H4 (cell line): ENCODE measurements around the gene MUC3A. TPM values are rescaled to one million over a fixed set of nuclear protein-coding genes. Genes with fewer than 3 reads are reported as not detected.
"Not testable (repeated sequence)": the region's sequence is repeated elsewhere in the genome, so short reads cannot be mapped to it uniquely, and the experiment has no call there.

Experiments
- DNase-seq: peaks from one replicate; pipeline ENCODE4 v3.0.0-alpha.2; 2015; ENCODE audit warnings: low spot score
- total RNA-seq: library from RNA; depleted of rRNA; stranded (reverse); fragments of >200 nt; shearing (Covaris generic); gene quantifications from 2 replicates; pipeline ENCODE4 v1.2.3, GENCODE V29; 2014

MUC3A gene
- total RNA-seq, 1 experiment from 2014 or later = not detected

GRCh38 chr7:100974021-100974420 lies 24.7 kb downstream of the MUC3A start:
- DNase-seq = peak; percentile 68

- DNase-seq = no peak
Observed at GRCh38 chr7:100975371-100975821, 26.1 kb downstream of the MUC3A start.

DNA sequence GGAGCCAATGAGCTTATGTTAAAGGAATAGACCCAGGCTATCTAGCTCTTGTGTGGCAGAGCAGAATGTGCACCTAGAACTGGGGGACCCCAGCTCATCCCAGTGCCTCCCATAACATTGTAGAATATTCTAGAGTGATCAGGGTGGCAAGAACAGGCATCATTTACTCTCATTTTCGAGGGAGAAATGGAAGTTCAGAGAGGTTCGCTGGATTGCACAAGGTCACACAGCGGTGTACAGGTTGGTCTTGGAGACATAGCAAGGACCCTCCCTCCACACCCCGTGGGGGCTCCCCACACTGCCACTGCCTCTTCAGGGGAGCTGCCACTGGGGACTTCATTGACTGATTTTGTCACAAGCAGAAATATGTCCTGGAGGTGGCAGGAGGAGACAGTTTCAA lies 29.0 kb downstream of the MUC3A start:
- no peak for DNase-seq

DNA sequence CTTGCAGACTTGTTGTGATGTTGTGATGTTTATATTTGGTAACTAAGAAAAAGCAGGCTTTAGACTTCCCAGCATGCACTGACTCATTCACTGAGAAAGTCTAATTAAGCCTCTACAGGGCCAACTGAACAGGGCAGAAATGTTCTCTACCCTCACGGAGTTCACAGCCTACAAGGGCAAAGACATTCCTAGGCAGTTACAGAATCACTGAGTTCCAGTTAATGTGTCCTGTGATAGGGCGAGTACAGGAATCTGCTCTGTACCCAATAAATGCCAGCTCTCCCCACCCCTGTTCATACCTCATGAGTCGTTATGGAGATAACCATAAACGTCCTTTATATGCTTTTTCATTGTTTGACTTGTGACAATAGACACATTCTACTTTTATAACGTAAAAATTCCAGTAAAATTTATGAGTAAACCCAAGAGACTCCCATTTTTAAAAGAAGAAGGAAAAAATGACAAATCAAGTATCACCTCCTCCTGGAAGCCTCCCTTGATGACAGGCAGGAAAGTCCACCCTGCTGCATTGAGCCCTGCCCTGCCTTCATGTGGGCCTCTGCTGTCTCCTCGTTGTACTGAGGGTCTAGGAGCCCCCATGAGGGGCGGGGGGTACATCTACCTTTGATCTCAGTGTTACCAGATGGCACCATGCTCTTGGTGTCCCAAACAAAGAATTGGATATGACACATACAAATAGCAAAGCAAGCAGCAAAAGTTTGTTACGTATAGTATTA lies 34.3 kb downstream of the MUC3A start:
- DNase-seq = peak; percentile 48

GRCh38 chr7:100984241-100984918 lies 35.0 kb downstream of the MUC3A start:
- not testable (repeated sequence) for DNase-seq

DNA sequence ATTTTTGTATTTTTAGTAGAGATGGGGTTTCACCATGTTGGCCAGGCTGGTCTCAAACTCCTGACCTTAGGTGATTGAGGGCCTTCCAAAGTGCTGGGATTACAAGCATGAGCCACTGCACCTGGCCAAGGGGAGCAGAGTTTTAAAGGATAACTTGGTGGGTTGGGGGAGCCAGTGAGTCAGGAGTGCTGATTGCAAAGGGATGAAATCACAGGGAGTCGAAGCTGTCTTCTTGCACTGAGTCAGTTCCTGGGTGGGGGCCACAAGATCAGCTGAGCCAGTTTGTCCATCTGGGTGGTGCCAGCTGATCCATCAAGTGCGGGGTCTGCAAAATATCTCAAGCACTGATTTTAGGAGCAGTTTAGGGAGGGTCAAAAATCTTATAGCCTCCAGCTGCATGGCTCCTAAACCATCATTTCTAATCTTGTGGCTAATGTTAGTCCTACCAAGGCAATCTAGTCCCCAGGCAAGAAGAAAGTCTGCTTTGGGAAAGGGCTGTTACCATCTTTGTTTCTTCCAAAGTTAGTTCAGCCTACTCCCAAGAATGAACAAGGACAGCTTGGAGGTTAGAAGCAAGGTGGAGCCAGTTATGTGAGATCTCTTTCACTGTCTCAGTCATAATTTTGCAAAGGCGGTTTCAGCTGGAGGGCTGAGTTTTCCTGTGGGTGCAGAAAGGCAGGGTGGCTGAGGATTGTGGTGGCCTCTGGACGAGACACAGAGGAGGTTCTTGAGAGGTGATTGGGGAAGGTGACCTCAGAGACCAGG lies 35.9 kb downstream of the MUC3A start:
- peak; percentile 3 for DNase-seq

DNA sequence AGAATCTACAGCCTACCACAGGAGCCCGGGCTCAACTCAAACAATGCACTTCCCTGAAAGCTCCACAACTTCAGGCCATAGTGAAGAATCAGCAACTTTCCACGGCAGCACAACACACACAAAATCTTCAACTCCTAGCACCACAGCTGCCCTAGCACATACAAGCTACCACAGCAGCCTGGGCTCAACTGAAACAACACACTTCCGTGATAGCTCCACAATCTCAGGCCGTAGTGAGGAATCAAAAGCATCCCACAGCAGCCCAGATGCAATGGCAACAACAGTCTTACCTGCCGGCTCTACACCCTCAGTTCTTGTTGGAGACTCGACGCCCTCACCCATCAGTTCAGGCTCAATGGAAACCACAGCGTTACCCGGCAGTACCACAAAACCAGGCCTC lies 42.3 kb downstream of the MUC3A start:
- DNase-seq = no peak

GRCh38 chr7:100992280-100992679 lies 42.9 kb downstream of the MUC3A start:
- not testable (repeated sequence) for DNase-seq

- DNase-seq = not testable (repeated sequence)
Observed at GRCh38 chr7:100994671-100995070, 45.3 kb downstream of the MUC3A start.

DNA sequence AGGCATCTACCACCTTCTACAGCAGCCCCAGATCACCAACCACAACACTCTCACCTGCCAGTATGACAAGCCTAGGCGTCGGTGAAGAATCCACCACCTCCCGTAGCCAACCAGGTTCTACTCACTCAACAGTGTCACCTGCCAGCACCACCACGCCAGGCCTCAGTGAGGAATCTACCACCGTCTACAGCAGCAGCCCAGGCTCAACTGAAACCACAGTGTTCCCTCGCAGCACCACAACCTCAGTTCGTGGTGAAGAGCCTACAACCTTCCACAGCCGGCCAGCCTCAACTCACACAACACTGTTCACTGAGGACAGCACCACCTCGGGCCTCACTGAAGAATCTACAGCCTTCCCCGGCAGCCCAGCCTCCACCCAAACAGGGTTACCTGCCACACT lies 49.2 kb downstream of the MUC3A start:
- not testable (repeated sequence) for DNase-seq

- not testable (repeated sequence) for DNase-seq
Observed at GRCh38 chr7:100999334-100999733, 50.0 kb downstream of the MUC3A start.

- not testable (repeated sequence) for DNase-seq
Observed at GRCh38 chr7:101000025-101000424, 50.7 kb downstream of the MUC3A start.

DNA sequence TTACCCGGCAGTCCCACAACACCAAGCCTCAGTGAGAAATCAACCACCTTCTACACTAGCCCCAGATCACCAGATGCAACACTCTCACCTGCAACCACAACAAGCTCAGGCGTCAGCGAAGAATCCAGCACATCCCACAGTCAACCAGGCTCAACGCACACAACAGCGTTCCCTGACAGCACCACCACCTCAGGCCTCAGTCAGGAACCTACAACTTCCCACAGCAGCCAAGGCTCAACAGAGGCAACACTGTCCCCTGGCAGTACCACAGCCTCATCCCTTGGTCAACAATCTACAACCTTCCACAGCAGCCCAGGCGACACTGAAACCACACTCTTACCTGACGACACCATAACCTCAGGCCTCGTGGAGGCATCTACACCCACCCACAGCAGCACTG lies 53.0 kb downstream of the MUC3A start:
- not testable (repeated sequence) for DNase-seq

- not testable (repeated sequence) for DNase-seq
Observed at GRCh38 chr7:101007361-101007760, 58.0 kb downstream of the MUC3A start.

- no peak for DNase-seq
Observed at GRCh38 chr7:101009629-101010028, 60.3 kb downstream of the MUC3A start.

- DNase-seq = no peak
Observed at GRCh38 chr7:101012931-101013330, 63.6 kb downstream of the MUC3A start.

DNA sequence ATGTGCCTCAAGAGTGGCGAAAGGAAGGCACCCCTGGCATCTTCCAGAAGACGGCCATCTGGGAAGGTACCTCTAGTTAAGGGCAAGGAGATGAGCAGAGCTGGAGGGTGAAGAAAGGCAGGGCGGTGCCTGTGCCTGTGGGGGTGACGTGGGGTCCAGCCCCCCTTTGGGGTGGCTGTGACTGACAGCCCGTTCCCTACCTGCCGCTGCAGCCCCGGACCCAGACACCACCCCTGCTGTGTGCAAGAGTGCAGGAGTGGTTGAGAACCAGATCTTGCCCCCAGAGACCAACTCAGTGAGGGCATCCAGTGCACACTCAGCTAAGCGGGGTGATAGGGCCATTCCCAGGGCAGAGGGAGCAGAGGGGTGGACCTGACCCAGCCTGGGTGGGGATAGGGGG lies 66.3 kb downstream of the MUC3A start:
- DNase-seq = no peak

GRCh38 chr7:101017064-101017777 lies 67.9 kb downstream of the MUC3A start:
- DNase-seq = peak; percentile 90
